K562 (cell line): ENCODE measurements around the gene LRRN3. TPM values are rescaled to one million over a fixed set of nuclear protein-coding genes. Genes with fewer than 3 reads are reported as not detected.

Source experiments
- ATAC-seq: fragments of 200-7000 bp; cut with Tn5 transposase; 3 replicates; pipeline ENCODE4 v1.9.1; 2020; ENCODE audit warnings: moderate library complexity
- BruUV-seq: library from RNA; stranded (reverse); fragments of 400-500 nt; replicated peaks from 2 replicates; lab custom pipeline; 2021; lab: Mats Ljungman, UMichigan
- CTCF ChIA-PET: fragments of 300-600 bp; formaldehyde crosslinking; extraction: SDS; loops from one replicate; lab custom pipeline; 2021; ENCODE audit warnings: low intra/inter-chr PET ratio; lab: Yijun Ruan, JAX
- POLR2A ChIA-PET: fragments of 300-600, 350-650 bp; sonication (Branson Sonifier 250); formaldehyde crosslinking; extraction: SDS; loops from one replicate; lab custom pipeline; 2021; ENCODE audit warnings: antibody characterized with exemption, inconsistent platforms; lab: Yijun Ruan, JAX
- DNase-seq, 4 experiments: peaks; one replicate each; pipeline versions ENCODE4 v3.0.0 to v3.0.0-alpha.2; 2011 to 2018; ENCODE audit warnings: low spot score in 3 of 4, mixed read lengths in 3 of 4; ENCODE audit errors: extremely low read depth in 1 of 4
- FAIRE-seq: peaks from 2 replicates; lab custom pipeline; 2011; peaks lifted over from hg19 to GRCh38; lab: Jason Lieb, UNC
- H2AFZ ChIP-seq: 2 replicates; pipeline ENCODE4 v1.6.0; 2011; ENCODE audit warnings: low read depth, low read length, control low read depth, inconsistent platforms
- H3K27ac ChIP-seq: fragments of 200-600 bp; 3 replicates; pipeline ENCODE4 v1.8.0; 2011; ENCODE audit warnings: low read depth, mild to moderate bottlenecking, control low read depth, inconsistent platforms, low read length, moderate library complexity, mixed read lengths; ENCODE audit errors: extremely low read depth
- H3K27me3 ChIP-seq, 2 experiments: fragments of 300-600 bp in 1 of 2; 2 replicates in 1 of 2; 3 replicates in 1 of 2; pipeline versions ENCODE4 v1.6.0 to v1.8.0; 2011; ENCODE audit warnings: inconsistent platforms in 2 of 2, low read length in 2 of 2, mild to moderate bottlenecking in 1 of 2, mixed read lengths in 1 of 2, moderate library complexity in 1 of 2; ENCODE audit not compliant: control insufficient read depth in 2 of 2, insufficient read depth in 2 of 2
- H3K36me3 ChIP-seq: fragments of 300-600 bp; 3 replicates; pipeline ENCODE4 v1.8.0; 2011; ENCODE audit warnings: mild to moderate bottlenecking, low read length, inconsistent platforms; ENCODE audit not compliant: control insufficient read depth, insufficient read depth
- H3K4me1 ChIP-seq, 2 experiments: fragments of 200-600 bp in 1 of 2; replicated peaks in 1 of 2; 2 replicates in 1 of 2; 3 replicates in 1 of 2; pipeline versions ENCODE4 v1.5.1 to v1.8.0; 2011; ENCODE audit warnings: inconsistent platforms in 2 of 2, low read length in 2 of 2, mild to moderate bottlenecking in 1 of 2, mixed read lengths in 1 of 2, moderate library complexity in 1 of 2; ENCODE audit not compliant: control insufficient read depth in 2 of 2, insufficient read depth in 2 of 2
- H3K4me2 ChIP-seq: 2 replicates; pipeline ENCODE4 v1.6.1; 2011; ENCODE audit warnings: low read length, control low read depth, inconsistent platforms, mixed read lengths; ENCODE audit not compliant: insufficient read depth
- H3K4me3 ChIP-seq: fragments of 200-600 bp; sonication (generic), shearing (Covaris generic); 2 replicates; pipeline ENCODE4 v1.5.1; 2016; ENCODE audit warnings: control low read depth, inconsistent platforms
- H3K79me2 ChIP-seq: fragments of 200-600 bp; 3 replicates; pipeline ENCODE4 v1.8.0; 2011; ENCODE audit warnings: low read length, inconsistent platforms; ENCODE audit not compliant: control insufficient read depth, insufficient read depth
- H3K9ac ChIP-seq, 2 experiments: 2 replicates each; pipeline versions ENCODE4 v1.6.0 to v1.6.1; 2011; ENCODE audit warnings: low read depth in 2 of 2, low read length in 2 of 2, control low read depth in 1 of 2, inconsistent platforms in 1 of 2, mild to moderate bottlenecking in 1 of 2, mixed read lengths in 1 of 2; ENCODE audit not compliant: insufficient read depth in 1 of 2
- H3K9me1 ChIP-seq: one replicate; pipeline ENCODE4 v1.6.0; 2011; ENCODE audit warnings: inconsistent platforms, mild to moderate bottlenecking, low read length, moderate library complexity; ENCODE audit not compliant: control insufficient read depth, insufficient read depth
- H3K9me3 ChIP-seq: replicated peaks from 2 replicates; pipeline ENCODE4 v1.5.1; 2011; ENCODE audit warnings: low read depth, low read length, inconsistent platforms; ENCODE audit not compliant: control insufficient read depth, insufficient read depth
- H4K20me1 ChIP-seq: replicated peaks from 2 replicates; pipeline ENCODE4 v1.6.1; 2011; ENCODE audit warnings: low read length, inconsistent platforms, mixed read lengths; ENCODE audit not compliant: control insufficient read depth, insufficient read depth
- ATF7 ChIP-seq: fragments of 450-650 bp; IDR thresholded peaks from 2 replicates; pipeline ENCODE4 v1.7.1; 2014; ENCODE audit warnings: mild to moderate bottlenecking, moderate library complexity
- EGR1 ChIP-seq: fragments of 450-650 bp; conservative IDR thresholded peaks from 2 replicates; pipeline ENCODE4 v1.6.1; 2017; ENCODE audit warnings: mild to moderate bottlenecking
- ETV6 ChIP-seq, 3 experiments: fragments of 150-350 bp in 1 of 3; sonication (generic) in 1 of 3; formaldehyde crosslinking in 1 of 3; IDR thresholded peaks; 2 replicates each; pipeline versions ENCODE4 v1.6.1 to v1.8.0; 2014 to 2022; ENCODE audit warnings: borderline replicate concordance in 2 of 3, low read depth in 2 of 3, antibody characterized with exemption in 1 of 3, low read length in 1 of 3, mild to moderate bottlenecking in 1 of 3, missing genetic modification reagents in 1 of 3
- HEY1 ChIP-seq: fragments of 250-450 bp; sonication (Bioruptor Pico); IDR thresholded peaks from 2 replicates; pipeline ENCODE4 v1.5.0; 2020; ENCODE audit warnings: mild to moderate bottlenecking, moderate library complexity, borderline replicate concordance
- NELFE ChIP-seq: IDR thresholded peaks from 2 replicates; pipeline ENCODE4 v1.6.1; 2011; ENCODE audit warnings: mild to moderate bottlenecking; ENCODE audit not compliant: insufficient read depth, insufficient read length
- NR2C2 ChIP-seq, 2 experiments: fragments of 200-800 bp in 1 of 2; sonication (Bioruptor generic) in 1 of 2; sonication (generic) in 1 of 2; formaldehyde crosslinking in 1 of 2; IDR thresholded peaks; 2 replicates each; pipeline versions ENCODE4 v1.6.1 to v1.8.0; 2016 to 2022; ENCODE audit warnings: mild to moderate bottlenecking in 1 of 2, missing compliant biosample characterization in 1 of 2, missing genetic modification characterization in 1 of 2, missing genetic modification reagents in 1 of 2
- SMARCE1 ChIP-seq: fragments of 450-650 bp; IDR thresholded peaks from 2 replicates; pipeline ENCODE4 v1.7.1; 2016; ENCODE audit warnings: mild to moderate bottlenecking
- TCF7 ChIP-seq: sonication (generic); IDR thresholded peaks from 2 replicates; pipeline ENCODE4 v1.6.1; 2016; ENCODE audit warnings: antibody characterized with exemption, borderline replicate concordance
- ZNF212 ChIP-seq: fragments of 450-650 bp; formaldehyde crosslinking; IDR thresholded peaks from 2 replicates; pipeline ENCODE4 v1.4.0; 2020; ENCODE audit warnings: mild to moderate bottlenecking
- ZNF398 ChIP-seq: fragments of 250-450 bp; sonication (Bioruptor Pico); IDR thresholded peaks from 2 replicates; pipeline ENCODE4 v1.8.0; 2021; ENCODE audit warnings: moderate library complexity, mild to moderate bottlenecking, inconsistent platforms
- ZNF431 ChIP-seq: sonication (generic); formaldehyde crosslinking; IDR thresholded peaks from 2 replicates; pipeline ENCODE4 v1.8.0; 2022; ENCODE audit warnings: mild to moderate bottlenecking, missing genetic modification reagents
- WGBS: fragments of 100-300 bp; shearing (Covaris generic); methylation state at CpG from one replicate; pipeline ENCODE4 v1.1.6; 2016; ENCODE audit warnings: low coverage, mixed read lengths; ENCODE audit not compliant: insufficient coverage; ENCODE audit errors: missing lambda C conversion rate; 5-methylcytosine and 5-hydroxymethylcytosine counted together
- in situ Hi-C: fragments of 300-500 bp; cut with MboI; formaldehyde crosslinking; loops from 4 replicates; pipeline ENCODE4 v1.15.0; 2018; ENCODE audit warnings: inconsistent platforms, mixed read lengths
- intact Hi-C: fragments of 100-400 bp; cut with micrococcal nuclease; formaldehyde crosslinking; loops from 2 replicates; pipeline ENCODE4 v1.14.2; 2022
- polyA plus RNA-seq, 8 experiments: library from polyadenylated mRNA; depleted of rRNA in 4 of 8; stranded (reverse) in 5 of 8; unstranded in 3 of 8; fragments of >200 nt; fragmentation: Nextera tagmentation in 2 of 8; fragmentation: Illumina TruSeq in 1 of 8; extraction: Ambion mirVana in 2 of 8; extraction: Trizol in 1 of 8; gene quantifications; 2 replicates each; pipeline versions ENCODE4 v1.2.1 to v1.2.3, GENCODE V29; 2011 to 2014; ENCODE audit warnings: inconsistent platforms in 1 of 8, missing spikeins in 1 of 8
- total RNA-seq, 7 experiments: library from RNA; depleted of rRNA in 6 of 7; stranded (reverse); fragments of >200 nt in 6 of 7; fragmentation: Illumina TruSeq in 2 of 7; extraction: Trizol in 2 of 7; gene quantifications; 2 replicates each; pipeline versions ENCODE4 v1.2.1 to v1.2.3, GENCODE V29; 2011 to 2021; ENCODE audit warnings: low replicate concordance in 1 of 7
- TF ChIP-seq, protein P1 (sequence below): fragments of 450-650 bp; IDR thresholded peaks from 2 replicates; pipeline ENCODE4 v1.6.1; 2016; ENCODE audit warnings: mild to moderate bottlenecking
- TF ChIP-seq, protein P2 (sequence below): fragments of 250-450 bp; sonication (Bioruptor Pico); IDR thresholded peaks from 2 replicates; pipeline ENCODE4 v1.8.0; 2021; ENCODE audit warnings: moderate library complexity, mild to moderate bottlenecking, inconsistent platforms
- TF ChIP-seq, protein P3 (sequence below), 2 experiments: IDR thresholded peaks; 2 replicates each; pipeline ENCODE4 v1.6.1; 2011; ENCODE audit warnings: borderline replicate concordance in 1 of 2, control low read depth in 1 of 2, low read depth in 1 of 2, low read length in 1 of 2, mild to moderate bottlenecking in 1 of 2, mixed read lengths in 1 of 2, moderate library complexity in 1 of 2; ENCODE audit not compliant: insufficient read depth in 1 of 2, insufficient read length in 1 of 2, poor library complexity in 1 of 2, severe bottlenecking in 1 of 2; ENCODE audit errors: extremely low read depth in 1 of 2

The LRRN3 gene
- total and polyA plus RNA-seq, 9 of the 15 experiments (the other 6 are each of a cell fraction or from before 2014, with no cell fraction given), result 0.05 to 1.00 (median 0.20) TPM; not detected in 1

DNA sequence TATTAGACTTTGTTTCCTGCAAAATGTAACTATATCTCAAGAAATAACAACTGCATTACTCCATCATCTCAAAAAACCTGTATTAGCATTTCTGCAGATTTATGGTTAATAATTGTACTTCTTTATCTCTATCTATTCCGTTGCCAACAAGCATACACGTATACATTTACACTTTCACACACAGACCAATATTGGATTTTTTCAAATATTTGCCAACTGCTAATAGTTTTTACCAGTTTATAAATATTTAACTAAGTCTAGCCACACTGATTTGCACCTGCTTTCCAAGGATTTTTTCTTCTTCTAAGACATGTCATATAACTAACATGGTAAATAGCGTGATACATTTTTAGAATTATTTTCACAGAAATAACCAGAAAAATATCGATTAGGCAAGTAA, 12.2 kb downstream of the LRRN3 start:
- H3K4me1 ChIP-seq, result no peaks in the 10 kb centered on the region
- in situ Hi-C loops (no loop called here), intact Hi-C loops (no loop called here)
- no peaks in the 10 kb centered on the region for H3K9me1 ChIP-seq
- H3K27ac ChIP-seq, result no peak overlapping the region
- DNase-seq (no peak), FAIRE-seq (no peak), ATAC-seq (no peak)
- no peaks in the 10 kb centered on the region for H3K36me3 ChIP-seq
- H3K4me2 ChIP-seq, result no peak overlapping the region
- H3K4me3 ChIP-seq, result no peak overlapping the region
- H2AFZ ChIP-seq, result no peak overlapping the region
- CTCF ChIA-PET, result no interaction called here
- no peaks in the 10 kb centered on the region for H4K20me1 ChIP-seq
- H3K9ac ChIP-seq, result no peak overlapping the region
- 78% methylated on average over 4 of the region's 4 CpGs for WGBS
- H3K9me3 ChIP-seq, result no peaks in the 10 kb centered on the region
- no peak for TF ChIP-seq SMARCE1
- TF ChIP-seq, protein P1, sequence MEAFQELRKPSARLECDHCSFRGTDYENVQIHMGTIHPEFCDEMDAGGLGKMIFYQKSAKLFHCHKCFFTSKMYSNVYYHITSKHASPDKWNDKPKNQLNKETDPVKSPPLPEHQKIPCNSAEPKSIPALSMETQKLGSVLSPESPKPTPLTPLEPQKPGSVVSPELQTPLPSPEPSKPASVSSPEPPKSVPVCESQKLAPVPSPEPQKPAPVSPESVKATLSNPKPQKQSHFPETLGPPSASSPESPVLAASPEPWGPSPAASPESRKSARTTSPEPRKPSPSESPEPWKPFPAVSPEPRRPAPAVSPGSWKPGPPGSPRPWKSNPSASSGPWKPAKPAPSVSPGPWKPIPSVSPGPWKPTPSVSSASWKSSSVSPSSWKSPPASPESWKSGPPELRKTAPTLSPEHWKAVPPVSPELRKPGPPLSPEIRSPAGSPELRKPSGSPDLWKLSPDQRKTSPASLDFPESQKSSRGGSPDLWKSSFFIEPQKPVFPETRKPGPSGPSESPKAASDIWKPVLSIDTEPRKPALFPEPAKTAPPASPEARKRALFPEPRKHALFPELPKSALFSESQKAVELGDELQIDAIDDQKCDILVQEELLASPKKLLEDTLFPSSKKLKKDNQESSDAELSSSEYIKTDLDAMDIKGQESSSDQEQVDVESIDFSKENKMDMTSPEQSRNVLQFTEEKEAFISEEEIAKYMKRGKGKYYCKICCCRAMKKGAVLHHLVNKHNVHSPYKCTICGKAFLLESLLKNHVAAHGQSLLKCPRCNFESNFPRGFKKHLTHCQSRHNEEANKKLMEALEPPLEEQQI, result no peak
- TF ChIP-seq, protein P2, sequence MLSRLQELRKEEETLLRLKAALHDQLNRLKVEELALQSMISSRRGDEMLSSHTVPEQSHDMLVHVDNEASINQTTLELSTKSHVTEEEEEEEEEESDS (CRISPR knock-in tag), result no peak
- TF ChIP-seq NR2C2 (CRISPR knock-in tag; IDR thresholded peaks at IDR 0.05), result no peak
- TF ChIP-seq NR2C2 (tag; IDR thresholded peaks at IDR 0.05), result no peak
- TF ChIP-seq NELFE, result no peak
- no peak for TF ChIP-seq ZNF431
- TF ChIP-seq EGR1, result no peak
- TF ChIP-seq ZNF212, result no peak
- TF ChIP-seq ZNF398 (CRISPR knock-in tag), result no peak
- TF ChIP-seq, protein P3, sequence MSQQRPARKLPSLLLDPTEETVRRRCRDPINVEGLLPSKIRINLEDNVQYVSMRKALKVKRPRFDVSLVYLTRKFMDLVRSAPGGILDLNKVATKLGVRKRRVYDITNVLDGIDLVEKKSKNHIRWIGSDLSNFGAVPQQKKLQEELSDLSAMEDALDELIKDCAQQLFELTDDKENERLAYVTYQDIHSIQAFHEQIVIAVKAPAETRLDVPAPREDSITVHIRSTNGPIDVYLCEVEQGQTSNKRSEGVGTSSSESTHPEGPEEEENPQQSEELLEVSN (IDR thresholded peaks at IDR 0.05; ENCODE audit: borderline replicate concordance in 1 of 2, extremely low read depth in 1 of 2, insufficient read depth in 1 of 2, insufficient read length in 1 of 2, low read depth in 1 of 2, low read length in 1 of 2, poor library complexity in 1 of 2, severe bottlenecking in 1 of 2), result no peak
- no peak for TF ChIP-seq HEY1 (CRISPR knock-in tag)
- TF ChIP-seq ETV6 (IDR thresholded peaks at IDR 0.05; ENCODE audit: borderline replicate concordance in 1 of 2, low read depth in 2 of 2, low read length in 1 of 2), result no peak
- no peak for TF ChIP-seq ETV6 (CRISPR knock-in tag; IDR thresholded peaks at IDR 0.05; ENCODE audit: borderline replicate concordance)
- TF ChIP-seq ATF7, result no peak
- no peak for TF ChIP-seq TCF7
- BruUV-seq, result no TSS peak
- no peaks in the 10 kb centered on the region for H3K79me2 ChIP-seq
- POLR2A ChIA-PET, result no interaction called here
- no peaks in the 10 kb centered on the region for H3K27me3 ChIP-seq
